Karpas-422 (cell line): ENCODE measurements around the gene UTP14A. TPM values are rescaled to one million over a fixed set of nuclear protein-coding genes. Genes with fewer than 3 reads are reported as not detected.
A peak's percentile ranks its signal among the peaks of the same experiment; 100 is the strongest.
"Not testable (repeated sequence)": the region's sequence is repeated elsewhere in the genome, so short reads cannot be mapped to it uniquely, and the experiment has no call there.

Experiments
- DNase-seq: peaks from one replicate; pipeline ENCODE4 v3.0.0-alpha.2; 2015
- H2AFZ ChIP-seq: fragments of 200-600 bp; sonication (generic); 2 replicates; pipeline ENCODE4 v1.6.1; 2014; ENCODE audit warnings: antibody characterized with exemption, low read length, mixed read lengths
- H3K27ac ChIP-seq: fragments of 200-600 bp; sonication (generic); 2 replicates; pipeline ENCODE4 v1.5.1; 2014; ENCODE audit warnings: mild to moderate bottlenecking, low read length, moderate library complexity
- H3K27me3 ChIP-seq: fragments of 200-600 bp; sonication (generic); 2 replicates; pipeline ENCODE4 v1.6.1; 2014; ENCODE audit warnings: low read length, mixed read lengths
- H3K36me3 ChIP-seq: fragments of 200-600 bp; sonication (generic); 2 replicates; pipeline ENCODE4 v1.6.1; 2014; ENCODE audit warnings: low read length, mixed read lengths; ENCODE audit not compliant: insufficient read depth
- H3K4me1 ChIP-seq: fragments of 200-600 bp; sonication (generic); 2 replicates; pipeline ENCODE4 v1.6.1; 2014; ENCODE audit warnings: mild to moderate bottlenecking, low read length, mixed read lengths
- H3K4me2 ChIP-seq: fragments of 200-600 bp; sonication (generic); 2 replicates; pipeline ENCODE4 v1.6.1; 2014; ENCODE audit warnings: low read length, low read depth, mild to moderate bottlenecking; ENCODE audit not compliant: poor library complexity, severe bottlenecking
- H3K4me3 ChIP-seq: fragments of 200-600 bp; sonication (generic); 2 replicates; pipeline ENCODE4 v1.5.1; 2014; ENCODE audit warnings: mild to moderate bottlenecking, antibody characterized with exemption, low read length, mixed read lengths
- H3K79me2 ChIP-seq: fragments of 200-600 bp; sonication (generic); 2 replicates; pipeline ENCODE4 v1.6.1; 2014; ENCODE audit warnings: mild to moderate bottlenecking, low read length, mixed read lengths
- H3K9ac ChIP-seq: fragments of 200-600 bp; sonication (generic); 2 replicates; pipeline ENCODE4 v1.6.0; 2014; ENCODE audit warnings: low read length
- H3K9me2 ChIP-seq: fragments of 200-600 bp; sonication (generic), shearing (Covaris generic); replicated peaks from 2 replicates; pipeline ENCODE4 v1.6.0; 2014; ENCODE audit warnings: mild to moderate bottlenecking, low read length, moderate library complexity; ENCODE audit not compliant: insufficient read depth
- H3K9me3 ChIP-seq: fragments of 300-700, 200-600 bp; sonication (generic); 2 replicates; pipeline ENCODE4 v1.6.1; 2014; ENCODE audit warnings: low read length, mixed read lengths
- H4K20me1 ChIP-seq: fragments of 200-600 bp; sonication (generic); 2 replicates; pipeline ENCODE4 v1.6.1; 2014; ENCODE audit warnings: mild to moderate bottlenecking, antibody characterized with exemption, low read length, low read depth; ENCODE audit not compliant: insufficient read depth
- total RNA-seq: library from RNA; depleted of rRNA; stranded (reverse); fragments of >200 nt; shearing (Covaris generic); gene quantifications from 2 replicates; pipeline ENCODE4 v1.2.3, GENCODE V29; 2014; ENCODE audit warnings: low replicate concordance; rRNA removed

The UTP14A gene
- total RNA-seq = 14.0 and 34.2 TPM in 2 replicates

- Histone ChIP-seq H4K20me1 (no peaks in the 10 kb centered on the region), H3K9ac (peak within 1 kb of the TSS; percentile 79), H3K27me3 (no peaks in the 10 kb centered on the region), H3K36me3 (peaks cover 29% of the 10 kb centered on the region), H3K4me3 (peak within 1 kb of the TSS; percentile 79), H2AFZ (peak within 1 kb of the TSS; percentile 67; the same call in 1 of the 2 replicates), H3K4me2 (peak within 1 kb of the TSS; percentile 71), H3K27ac (peak within 1 kb of the TSS; percentile 63), H3K4me1 (peaks cover 33% of the 10 kb centered on the region), H3K79me2 (peaks cover 30% of the 10 kb centered on the region), H3K9me2 (no peaks in the 10 kb centered on the region), H3K9me3 (no peaks in the 10 kb centered on the region)
- peak; percentile 96 for DNase-seq
Observed at GRCh38 chrX:129905787-129906580, at the start of gene UTP14A. UTP14A (plus strand) TSS chrX:129906164; CDS start chrX:129906211, 47 bp downstream.

- not testable (repeated sequence) for H3K4me3 ChIP-seq, H3K9ac ChIP-seq, H3K79me2 ChIP-seq, DNase-seq, H3K27ac ChIP-seq, H3K27me3 ChIP-seq, H2AFZ ChIP-seq, H3K9me2 ChIP-seq, H3K4me2 ChIP-seq, H3K4me1 ChIP-seq, H3K9me3 ChIP-seq, H3K36me3 ChIP-seq, H4K20me1 ChIP-seq
Observed at GRCh38 chrX:129859134-129859533, 46.8 kb upstream of the UTP14A start.

GRCh38 chrX:129866321-129866720, 39.6 kb upstream of the UTP14A start:
- H3K27me3 ChIP-seq, H3K9me3 ChIP-seq, H3K4me1 ChIP-seq, H3K9ac ChIP-seq, H2AFZ ChIP-seq, H3K4me2 ChIP-seq, H3K27ac ChIP-seq, H3K4me3 ChIP-seq, H4K20me1 ChIP-seq, H3K36me3 ChIP-seq, H3K79me2 ChIP-seq, DNase-seq, H3K9me2 ChIP-seq: not testable (repeated sequence)

GRCh38 chrX:129872524-129872923, 33.4 kb upstream of the UTP14A start:
- DNase-seq = no peak
- no peak overlapping the region for H3K4me3 ChIP-seq
- no peaks in the 10 kb centered on the region for H4K20me1 ChIP-seq
- no peaks in the 10 kb centered on the region for H3K36me3 ChIP-seq
- H3K27ac ChIP-seq = no peak overlapping the region
- H3K9me2 ChIP-seq = no peaks in the 10 kb centered on the region
- no peaks in the 10 kb centered on the region for H3K9me3 ChIP-seq
- H3K4me2 ChIP-seq = no peak overlapping the region
- H2AFZ ChIP-seq = no peak overlapping the region
- no peaks in the 10 kb centered on the region for H3K79me2 ChIP-seq
- H3K27me3 ChIP-seq = no peaks in the 10 kb centered on the region
- H3K9ac ChIP-seq = no peak overlapping the region
- H3K4me1 ChIP-seq = peaks cover 7% of the 10 kb centered on the region; the same call in 1 of the 2 replicates

GRCh38 chrX:129875669-129876068, 30.3 kb upstream of the UTP14A start:
- H3K4me3 ChIP-seq = no peak overlapping the region
- H3K27me3 ChIP-seq = no peaks in the 10 kb centered on the region
- H3K9me3 ChIP-seq = no peaks in the 10 kb centered on the region
- no peaks in the 10 kb centered on the region for H3K36me3 ChIP-seq
- no peak overlapping the region for H3K9ac ChIP-seq
- no peaks in the 10 kb centered on the region for H3K9me2 ChIP-seq
- H3K4me1 ChIP-seq = peaks cover 7% of the 10 kb centered on the region; the same call in 1 of the 2 replicates
- no peak overlapping the region for H3K4me2 ChIP-seq
- H3K27ac ChIP-seq = no peak overlapping the region
- H2AFZ ChIP-seq = no peak overlapping the region
- no peak for DNase-seq
- no peaks in the 10 kb centered on the region for H4K20me1 ChIP-seq
- H3K79me2 ChIP-seq = no peaks in the 10 kb centered on the region

- Histone ChIP-seq H3K27ac (no peak overlapping the region), H3K4me1 (peaks cover 3% of the 10 kb centered on the region; the same call in 1 of the 2 replicates), H3K36me3 (no peaks in the 10 kb centered on the region), H3K9me3 (no peaks in the 10 kb centered on the region), H3K9ac (no peak overlapping the region), H3K27me3 (no peaks in the 10 kb centered on the region), H3K4me2 (no peak overlapping the region), H4K20me1 (no peaks in the 10 kb centered on the region), H3K4me3 (no peak overlapping the region), H3K9me2 (no peaks in the 10 kb centered on the region), H2AFZ (no peak overlapping the region), H3K79me2 (no peaks in the 10 kb centered on the region)
- no peak for DNase-seq
Observed at GRCh38 chrX:129876771-129877305, 29.1 kb upstream of the UTP14A start.

GRCh38 chrX:129877401-129877800, 28.6 kb upstream of the UTP14A start:
- Histone ChIP-seq H2AFZ (no peak overlapping the region), H3K27me3 (no peaks in the 10 kb centered on the region)
- DNase-seq = no peak

GRCh38 chrX:129900054-129900453, 5.9 kb upstream of the UTP14A start:
- Histone ChIP-seq H3K4me2 (no peak overlapping the region), H3K9ac (no peak overlapping the region), H3K4me3 (no peak overlapping the region), H3K4me1 (peaks cover 9% of the 10 kb centered on the region), H3K27ac (no peak overlapping the region), H3K9me3 (no peaks in the 10 kb centered on the region), H4K20me1 (no peaks in the 10 kb centered on the region), H3K36me3 (no peaks in the 10 kb centered on the region), H3K79me2 (no peaks in the 10 kb centered on the region), H3K9me2 (no peaks in the 10 kb centered on the region), H3K27me3 (no peaks in the 10 kb centered on the region), H2AFZ (no peak overlapping the region)
- no peak for DNase-seq

More at GRCh38 chrX:129877401-129877800, 28.6 kb upstream of the UTP14A start:
- Histone ChIP-seq H3K4me1 (peaks cover 3% of the 10 kb centered on the region; the same call in 1 of the 2 replicates), H3K9ac (no peak overlapping the region), H3K79me2 (no peaks in the 10 kb centered on the region), H3K4me3 (no peak overlapping the region), H3K9me3 (no peaks in the 10 kb centered on the region), H4K20me1 (no peaks in the 10 kb centered on the region), H3K9me2 (no peaks in the 10 kb centered on the region), H3K27ac (no peak overlapping the region), H3K36me3 (no peaks in the 10 kb centered on the region), H3K4me2 (no peak overlapping the region)
